SU-DHL-6 (cell line): ENCODE data around the gene PRKAR2A.
"Not testable (repeated sequence)": the region's sequence is repeated elsewhere in the genome, so short reads cannot be mapped to it uniquely, and the experiment has no call there.

Source experiments
- H2AFZ ChIP-seq: fragments of 200-600 bp; sonication (generic); 2 replicates; pipeline ENCODE4 v1.6.1; 2014; ENCODE audit warnings: low read depth, mild to moderate bottlenecking, moderate library complexity, mixed read lengths, antibody characterized with exemption, low read length; ENCODE audit not compliant: severe bottlenecking
- H3F3A ChIP-seq: fragments of 200-600 bp; shearing (Covaris generic); 2 replicates; pipeline ENCODE4 v1.6.0; 2016; ENCODE audit warnings: antibody characterized with exemption, mild to moderate bottlenecking; ENCODE audit not compliant: insufficient read depth
- H3K27ac ChIP-seq: fragments of 200-600 bp; sonication (generic); 2 replicates; pipeline ENCODE4 v1.5.1; 2016; ENCODE audit warnings: low read depth, mild to moderate bottlenecking, low read length, moderate library complexity, mixed read lengths
- H3K27me3 ChIP-seq: fragments of 200-600 bp; sonication (generic), shearing (Covaris generic); 2 replicates; pipeline ENCODE4 v1.6.0; 2014; ENCODE audit warnings: mild to moderate bottlenecking, low read length
- H3K36me3 ChIP-seq: fragments of 200-600 bp; sonication (generic); 2 replicates; pipeline ENCODE4 v1.6.1; 2014; ENCODE audit warnings: mild to moderate bottlenecking, low read length, mixed read lengths
- H3K4me2 ChIP-seq: fragments of 300-600, 200-600 bp; shearing (Covaris generic), sonication (generic); 2 replicates; pipeline ENCODE4 v1.6.0; 2014; ENCODE audit warnings: low read length, low read depth, mild to moderate bottlenecking; ENCODE audit not compliant: poor library complexity, severe bottlenecking
- H3K4me3 ChIP-seq: fragments of 200-600 bp; sonication (generic); 2 replicates; pipeline ENCODE4 v1.5.1; 2014; ENCODE audit warnings: antibody characterized with exemption, low read length, mild to moderate bottlenecking, mixed read lengths; ENCODE audit not compliant: insufficient read depth, poor library complexity, severe bottlenecking
- H3K79me2 ChIP-seq: fragments of 200-600 bp; sonication (generic); 2 replicates; pipeline ENCODE4 v1.6.1; 2014; ENCODE audit warnings: mild to moderate bottlenecking, low read length, moderate library complexity; ENCODE audit not compliant: insufficient read depth
- H3K9ac ChIP-seq: fragments of 200-600 bp; sonication (generic); 2 replicates; pipeline ENCODE4 v1.7.0; 2014; ENCODE audit warnings: mild to moderate bottlenecking, low read length
- H3K9me2 ChIP-seq: fragments of 200-600 bp; sonication (generic); replicated peaks from 2 replicates; pipeline ENCODE4 v1.6.1; 2014; ENCODE audit warnings: low read length; ENCODE audit not compliant: insufficient read depth
- H3K9me3 ChIP-seq: fragments of 200-600 bp; sonication (generic); 2 replicates; pipeline ENCODE4 v1.6.1; 2014; ENCODE audit warnings: low read length, mixed read lengths; ENCODE audit not compliant: insufficient read depth
- H4K20me1 ChIP-seq: fragments of 200-600 bp; sonication (generic); 2 replicates; pipeline ENCODE4 v1.6.1; 2014; ENCODE audit warnings: low read depth, mild to moderate bottlenecking, antibody characterized with exemption, low read length, moderate library complexity, mixed read lengths
- EZH2phosphoT487 ChIP-seq: fragments of 200-600 bp; sonication (generic), shearing (Covaris generic); conservative IDR thresholded peaks from 2 replicates; pipeline ENCODE4 v1.6.1; 2018; ENCODE audit warnings: mild to moderate bottlenecking, antibody characterized with exemption, low read length, moderate library complexity, mixed read lengths
- TF ChIP-seq, protein P1 (sequence below): fragments of 200-600 bp; sonication (generic); IDR thresholded peaks from one replicate; pipeline ENCODE4 v1.5.1; 2017; ENCODE audit warnings: antibody characterized with exemption, mild to moderate bottlenecking, low read length, moderate library complexity; ENCODE audit not compliant: insufficient read depth, poor library complexity, severe bottlenecking

The PRKAR2A gene

GRCh38 chr3:48765376-48765775 lies 82.3 kb downstream of the PRKAR2A start:
- no peaks in the 10 kb centered on the region for H4K20me1 ChIP-seq
- H3K36me3 ChIP-seq, result 0 out of 2 replicates have a peak, but pooled peaks cover 2% of the 10 kb centered on the region
- TF ChIP-seq, protein P1, sequence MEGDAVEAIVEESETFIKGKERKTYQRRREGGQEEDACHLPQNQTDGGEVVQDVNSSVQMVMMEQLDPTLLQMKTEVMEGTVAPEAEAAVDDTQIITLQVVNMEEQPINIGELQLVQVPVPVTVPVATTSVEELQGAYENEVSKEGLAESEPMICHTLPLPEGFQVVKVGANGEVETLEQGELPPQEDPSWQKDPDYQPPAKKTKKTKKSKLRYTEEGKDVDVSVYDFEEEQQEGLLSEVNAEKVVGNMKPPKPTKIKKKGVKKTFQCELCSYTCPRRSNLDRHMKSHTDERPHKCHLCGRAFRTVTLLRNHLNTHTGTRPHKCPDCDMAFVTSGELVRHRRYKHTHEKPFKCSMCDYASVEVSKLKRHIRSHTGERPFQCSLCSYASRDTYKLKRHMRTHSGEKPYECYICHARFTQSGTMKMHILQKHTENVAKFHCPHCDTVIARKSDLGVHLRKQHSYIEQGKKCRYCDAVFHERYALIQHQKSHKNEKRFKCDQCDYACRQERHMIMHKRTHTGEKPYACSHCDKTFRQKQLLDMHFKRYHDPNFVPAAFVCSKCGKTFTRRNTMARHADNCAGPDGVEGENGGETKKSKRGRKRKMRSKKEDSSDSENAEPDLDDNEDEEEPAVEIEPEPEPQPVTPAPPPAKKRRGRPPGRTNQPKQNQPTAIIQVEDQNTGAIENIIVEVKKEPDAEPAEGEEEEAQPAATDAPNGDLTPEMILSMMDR, result no peak
- TF ChIP-seq EZH2phosphoT487, result no peak
- H3K9ac ChIP-seq, result no peak overlapping the region
- no peak overlapping the region for H3K27ac ChIP-seq
- no peak overlapping the region for H3K4me2 ChIP-seq
- H3K27me3 ChIP-seq, result no peaks in the 10 kb centered on the region
- H3K9me3 ChIP-seq, result no peaks in the 10 kb centered on the region
- no peaks in the 10 kb centered on the region for H3K79me2 ChIP-seq
- no peak overlapping the region for H2AFZ ChIP-seq
- no peaks in the 10 kb centered on the region for H3F3A ChIP-seq
- H3K9me2 ChIP-seq, result no peaks in the 10 kb centered on the region
- H3K4me3 ChIP-seq, result no peak overlapping the region

GRCh38 chr3:48762816-48763215 lies 84.9 kb downstream of the PRKAR2A start:
- Histone ChIP-seq H3K9me3 (no peaks in the 10 kb centered on the region), H3K4me2 (no peak overlapping the region), H3F3A (no peaks in the 10 kb centered on the region), H3K9ac (no peak overlapping the region), H2AFZ (no peak overlapping the region), H4K20me1 (no peaks in the 10 kb centered on the region), H3K79me2 (no peaks in the 10 kb centered on the region), H3K36me3 (0 out of 2 replicates have a peak, but pooled peaks cover 2% of the 10 kb centered on the region), H3K9me2 (no peaks in the 10 kb centered on the region), H3K4me3 (no peak overlapping the region), H3K27me3 (no peaks in the 10 kb centered on the region), H3K27ac (no peak overlapping the region)
- TF ChIP-seq, protein P1, result no peak
- no peak for TF ChIP-seq EZH2phosphoT487

DNA sequence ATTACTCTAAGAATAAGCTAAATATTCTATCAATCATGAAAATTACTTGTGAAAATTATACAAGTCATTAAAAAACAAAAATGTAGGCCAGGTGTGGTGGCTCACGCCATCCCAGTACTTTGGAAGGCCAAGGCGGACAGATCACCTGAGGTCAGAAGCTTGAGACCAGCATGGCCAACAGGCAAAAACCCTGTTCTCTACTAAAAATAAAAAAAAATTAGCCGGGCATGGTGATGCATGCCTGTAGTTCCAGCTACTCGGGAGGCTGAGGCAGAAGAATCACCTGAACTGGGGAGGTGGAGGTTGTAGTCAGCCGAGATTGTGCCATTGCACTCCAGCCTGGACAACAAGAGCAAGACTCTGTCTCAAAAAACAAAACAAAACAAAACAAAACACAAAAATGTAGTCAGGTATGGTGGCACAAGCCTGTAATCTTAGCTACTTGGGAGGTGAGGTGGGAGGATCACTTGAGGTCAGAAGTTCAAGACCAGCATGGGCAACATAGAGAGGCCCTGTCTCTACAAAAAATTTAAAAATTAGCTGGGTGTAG lies 87.6 kb downstream of the PRKAR2A start:
- H3K36me3 ChIP-seq, H4K20me1 ChIP-seq, H3K27me3 ChIP-seq, H3K4me2 ChIP-seq, H2AFZ ChIP-seq, H3K79me2 ChIP-seq, H3K9me3 ChIP-seq, H3K4me3 ChIP-seq, H3F3A ChIP-seq, H3K9ac ChIP-seq, H3K27ac ChIP-seq, H3K9me2 ChIP-seq: not testable (repeated sequence)

GRCh38 chr3:48759531-48759930 lies 88.1 kb downstream of the PRKAR2A start:
- H3K9me2 ChIP-seq, H3F3A ChIP-seq, H3K27me3 ChIP-seq, H3K79me2 ChIP-seq, H3K9ac ChIP-seq, H3K9me3 ChIP-seq, H2AFZ ChIP-seq, H4K20me1 ChIP-seq, H3K4me2 ChIP-seq, H3K4me3 ChIP-seq, H3K27ac ChIP-seq, H3K36me3 ChIP-seq: not testable (repeated sequence)
